Germinal center (tissue), 1 donor: ENCODE data around the gene SYT11.
"Not testable (repeated sequence)": the region's sequence is repeated elsewhere in the genome, so short reads cannot be mapped to it uniquely, and the experiment has no call there.

Experiments used
- DNase-seq: peaks from one replicate; pipeline ENCODE4 v3.0.0; 2012; ENCODE audit warnings: mixed read lengths, low spot score

The SYT11 gene

GRCh38 chr1:155860970-155861510 lies 1.7 kb downstream of the SYT11 start:
- no peak for DNase-seq

DNA sequence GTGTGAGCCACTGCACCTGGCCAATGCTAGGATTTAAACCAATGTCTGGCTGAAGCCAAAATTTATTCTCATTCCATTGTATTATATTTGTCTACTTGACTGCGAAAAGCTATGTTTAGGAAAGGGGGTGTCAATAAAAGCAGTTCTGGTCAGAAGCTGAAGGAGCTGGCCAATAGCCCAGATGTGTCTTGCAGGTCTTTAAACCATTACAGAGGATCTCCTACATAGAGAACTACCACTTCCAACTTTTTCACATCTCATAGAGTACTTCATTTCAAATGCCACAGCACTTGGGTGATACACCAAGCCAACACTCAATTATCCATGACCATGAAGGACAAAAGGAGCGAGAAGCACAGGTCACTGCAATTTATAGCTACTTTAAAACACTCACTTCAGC lies 2.5 kb downstream of the SYT11 start:
- no peak for DNase-seq

DNA sequence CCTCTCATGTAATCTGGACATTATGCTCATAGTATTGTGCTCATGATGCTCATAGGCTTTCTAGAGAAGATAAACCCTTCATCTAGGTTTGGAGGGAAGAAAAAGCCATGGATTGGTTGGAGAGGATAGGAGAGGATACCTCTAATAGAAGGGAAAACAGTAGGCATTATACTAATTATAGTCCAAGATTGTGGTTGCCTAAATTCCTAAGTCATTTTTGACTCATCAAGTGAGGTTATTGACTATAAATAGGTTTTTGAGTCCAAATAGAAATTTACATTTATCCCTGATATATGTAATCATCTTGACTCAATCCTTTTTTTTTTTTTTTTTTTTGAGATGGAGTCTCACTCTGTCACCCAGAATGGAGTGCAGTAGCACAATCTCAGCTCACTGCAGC lies 5.0 kb downstream of the SYT11 start:
- no peak for DNase-seq

DNA sequence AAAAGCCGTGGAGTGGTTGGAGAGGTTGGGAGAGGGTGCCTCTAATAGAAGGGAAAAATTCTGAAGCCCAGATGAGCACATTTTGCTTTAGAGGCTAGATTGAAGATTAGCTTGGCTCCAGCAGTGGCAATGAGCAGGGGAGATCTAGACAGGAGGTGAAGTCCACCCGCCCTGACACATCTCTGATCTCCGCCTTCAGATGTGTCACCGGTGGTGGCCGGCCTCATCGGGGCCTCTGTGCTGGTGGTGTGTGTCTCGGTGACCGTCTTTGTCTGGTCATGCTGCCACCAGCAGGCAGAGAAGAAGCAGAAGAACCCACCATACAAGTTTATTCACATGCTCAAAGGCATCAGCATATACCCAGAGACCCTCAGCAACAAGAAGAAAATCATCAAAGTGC lies 8.4 kb downstream of the SYT11 start:
- DNase-seq: no peak

DNA sequence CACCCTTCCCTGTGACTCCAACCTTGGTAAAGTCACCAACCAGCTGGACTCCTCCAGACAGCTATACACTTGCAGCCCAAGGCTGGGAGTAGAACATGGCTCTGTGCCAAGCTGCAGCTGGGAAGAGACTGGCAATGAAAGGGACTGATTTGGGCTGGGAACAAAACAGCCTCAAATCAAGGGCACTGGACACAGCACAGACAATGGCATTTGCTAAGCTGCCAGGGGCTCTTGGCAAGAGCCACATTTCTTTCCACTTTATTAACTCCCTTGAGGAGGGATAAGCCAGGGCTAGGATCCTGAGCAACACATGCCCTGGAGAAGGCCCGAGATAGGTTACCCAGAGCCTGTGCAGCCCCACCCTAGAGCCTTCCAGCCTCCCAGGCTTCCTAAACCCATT lies 12.0 kb downstream of the SYT11 start:
- DNase-seq: no peak

DNA sequence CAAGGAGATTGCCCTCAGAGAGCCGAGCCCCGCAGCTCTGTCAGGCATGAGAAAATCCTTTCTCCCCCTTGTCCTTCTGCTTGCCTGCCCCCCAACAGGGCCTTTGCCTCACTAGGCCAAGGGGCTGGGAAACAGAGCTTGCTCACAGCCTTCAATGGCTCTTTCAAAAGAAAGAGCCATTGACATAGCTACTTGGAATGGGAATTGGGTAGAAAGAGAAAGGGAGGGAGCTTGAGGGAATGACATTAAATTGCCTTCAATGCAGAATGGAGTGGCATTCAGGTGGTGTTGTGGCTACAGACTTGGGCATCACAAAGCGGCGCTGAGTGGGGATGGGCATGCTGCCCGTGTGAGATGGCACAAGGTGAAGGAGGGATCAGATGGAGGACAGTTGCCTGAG lies 13.2 kb downstream of the SYT11 start:
- DNase-seq: no peak

DNA sequence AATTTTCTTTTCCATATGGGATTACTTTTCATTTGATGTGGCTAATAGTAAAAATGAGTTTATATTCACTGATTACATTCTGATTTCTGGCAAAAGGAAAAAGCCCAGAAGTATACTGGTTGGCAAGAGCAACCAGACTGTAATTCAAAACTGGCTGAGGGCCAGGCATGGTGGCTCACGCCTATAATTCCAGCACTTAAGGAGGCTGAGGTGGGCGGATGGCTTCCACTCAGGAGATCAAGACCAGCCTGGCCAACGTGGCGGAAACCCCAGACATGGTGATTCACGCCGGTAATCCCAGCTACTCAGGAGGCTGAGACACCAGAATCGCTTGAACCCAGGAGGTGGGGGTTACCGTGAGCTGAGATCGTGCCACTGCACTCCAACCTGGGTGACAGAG lies 14.5 kb downstream of the SYT11 start:
- DNase-seq: no peak

DNA sequence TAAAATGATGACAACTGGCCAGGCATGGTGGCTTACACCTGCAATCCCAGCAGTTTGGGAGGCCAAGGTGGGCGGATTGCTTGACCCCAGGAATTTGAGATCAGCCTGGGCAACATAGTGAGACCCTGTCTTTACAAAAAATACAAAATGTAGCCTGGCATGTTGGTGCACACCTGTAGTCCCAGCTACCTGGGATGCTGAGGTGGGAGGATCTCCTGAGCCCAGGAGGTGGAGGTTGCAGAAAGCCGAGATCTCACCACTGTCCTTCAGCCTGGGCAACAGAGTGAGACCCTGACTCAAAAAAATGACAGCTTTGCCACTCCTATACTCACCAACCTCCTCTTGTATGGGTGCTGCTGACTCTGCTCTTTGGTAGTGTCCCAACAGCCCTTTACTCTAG lies 18.6 kb downstream of the SYT11 start:
- DNase-seq: no peak

- no peak for DNase-seq
Observed at GRCh38 chr1:155880251-155880650, 20.9 kb downstream of the SYT11 start.

GRCh38 chr1:155880950-155881349 lies 21.6 kb downstream of the SYT11 start:
- no peak for DNase-seq

- no peak for DNase-seq
Observed at GRCh38 chr1:155882235-155882634, 22.9 kb downstream of the SYT11 start.

DNA sequence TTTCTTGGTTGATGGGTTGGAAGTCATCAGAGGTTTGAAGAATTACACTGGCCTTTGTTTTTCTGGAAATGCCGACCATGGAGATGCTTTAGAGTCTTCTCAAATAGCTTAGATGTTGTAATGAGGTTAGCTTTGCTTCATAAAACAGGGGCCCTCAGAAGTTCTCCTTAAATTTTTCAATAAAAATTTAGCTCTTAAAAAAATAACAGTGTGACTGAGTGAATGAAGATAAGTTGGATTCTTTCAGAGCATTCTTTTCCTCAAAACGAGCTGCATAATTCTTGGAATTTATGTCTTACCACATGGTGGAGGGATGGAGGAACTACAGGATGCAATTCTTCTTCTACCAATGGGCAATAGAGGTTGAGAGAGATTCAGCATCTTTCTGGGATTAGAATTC lies 23.4 kb downstream of the SYT11 start:
- no peak for DNase-seq

- no peak for DNase-seq
Observed at GRCh38 chr1:155884031-155884960, 24.9 kb downstream of the SYT11 start.

DNA sequence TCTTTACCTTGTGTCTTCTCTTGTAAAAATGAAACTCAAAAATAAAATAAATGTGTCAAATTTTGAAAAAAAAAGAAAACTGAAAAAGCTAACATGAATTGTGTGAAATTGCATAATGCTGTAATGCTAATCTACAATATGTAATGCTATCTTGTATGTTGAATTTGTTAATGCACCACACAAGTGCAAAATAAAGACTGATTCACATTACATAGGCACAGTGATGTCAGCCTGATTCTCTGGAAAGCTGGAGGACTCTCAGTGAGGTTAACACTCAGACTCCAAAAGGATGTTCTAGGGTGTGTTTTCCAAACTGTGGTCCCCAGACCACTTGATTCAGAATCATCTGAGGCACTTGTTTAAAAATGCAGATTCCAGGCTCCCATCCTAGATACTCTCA lies 25.6 kb downstream of the SYT11 start:
- DNase-seq: no peak

DNA sequence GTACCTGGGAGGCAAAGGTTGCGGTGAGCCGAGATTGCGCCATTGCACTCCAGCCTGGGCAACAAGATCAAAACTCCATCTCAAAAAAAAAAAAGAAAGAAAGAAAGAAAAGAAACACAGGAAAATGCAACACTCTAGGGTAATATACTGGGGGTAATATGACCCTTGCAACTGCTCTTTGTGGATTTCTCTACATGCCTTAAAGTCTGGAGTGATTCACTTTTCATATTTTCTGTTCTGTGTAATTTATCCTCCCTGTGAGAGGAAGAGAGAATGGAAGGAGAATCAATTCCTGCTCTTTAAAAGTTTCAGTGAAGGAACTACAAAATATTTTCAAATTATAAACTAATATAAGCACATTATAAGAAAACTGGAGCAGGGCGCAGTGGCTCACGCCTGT lies 29.1 kb downstream of the SYT11 start:
- no peak for DNase-seq

- DNase-seq: no peak
Observed at GRCh38 chr1:155889566-155889965, 30.2 kb downstream of the SYT11 start.

DNA sequence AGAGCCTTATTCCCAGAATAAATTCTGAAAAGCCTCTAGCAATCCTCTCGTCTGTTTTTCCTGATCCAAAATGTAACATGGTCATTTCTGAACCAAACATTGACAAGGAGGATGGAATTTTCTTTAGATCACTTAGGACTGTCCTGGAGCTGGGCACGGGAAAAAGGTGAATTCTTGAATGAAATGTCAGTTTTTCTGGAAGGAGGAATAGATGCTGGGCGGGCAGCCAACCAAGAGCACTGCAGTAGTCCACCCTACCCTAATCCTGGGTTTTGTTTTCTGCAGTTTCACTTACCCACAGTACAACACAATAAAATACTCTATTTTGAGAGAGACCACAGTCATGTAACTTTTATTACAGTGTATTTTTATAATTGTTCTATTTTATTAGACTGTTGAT lies 30.9 kb downstream of the SYT11 start:
- DNase-seq: no peak

DNA sequence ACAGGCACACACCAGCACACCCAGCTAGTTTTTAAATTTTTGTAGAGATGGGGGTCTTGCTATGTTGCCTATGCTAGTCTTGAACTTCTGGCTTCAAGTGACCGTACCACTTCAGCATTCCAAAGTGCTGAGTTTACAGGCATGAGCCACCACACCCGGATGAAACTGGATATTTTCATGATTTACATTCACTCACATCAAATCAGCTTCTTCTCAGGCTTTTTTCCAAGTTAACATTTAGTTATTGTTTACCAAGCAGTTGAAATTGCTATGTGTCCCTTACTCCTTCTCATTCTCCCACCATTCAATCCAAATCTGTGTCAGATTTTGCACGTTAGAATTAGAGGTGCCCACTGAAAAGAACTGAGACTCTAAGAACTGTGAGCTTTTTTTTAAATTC lies 33.4 kb downstream of the SYT11 start:
- no peak for DNase-seq

GRCh38 chr1:155893389-155894142 lies 34.2 kb downstream of the SYT11 start:
- no peak for DNase-seq

GRCh38 chr1:155895617-155896016 lies 36.2 kb downstream of the SYT11 start:
- DNase-seq: not testable (repeated sequence)

DNA sequence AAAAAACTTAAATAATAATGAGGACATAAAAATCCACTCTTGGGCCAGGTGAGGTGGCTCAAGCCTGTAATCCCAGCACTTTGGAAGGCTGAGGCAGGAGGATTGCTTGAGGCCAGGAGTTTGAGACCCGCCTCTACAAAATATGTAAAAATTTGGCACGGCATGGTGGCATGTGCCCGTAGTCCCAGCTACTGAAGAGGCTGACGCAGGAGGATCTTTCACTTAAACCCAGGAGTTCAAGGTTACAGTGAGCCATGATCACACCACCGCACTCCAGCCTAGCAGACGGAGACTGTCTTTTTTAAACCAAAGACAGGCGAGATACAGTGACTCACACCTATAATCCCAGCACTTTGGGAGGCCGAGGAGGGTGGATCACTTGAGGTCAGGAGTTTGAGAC lies 37.1 kb downstream of the SYT11 start:
- not testable (repeated sequence) for DNase-seq

DNA sequence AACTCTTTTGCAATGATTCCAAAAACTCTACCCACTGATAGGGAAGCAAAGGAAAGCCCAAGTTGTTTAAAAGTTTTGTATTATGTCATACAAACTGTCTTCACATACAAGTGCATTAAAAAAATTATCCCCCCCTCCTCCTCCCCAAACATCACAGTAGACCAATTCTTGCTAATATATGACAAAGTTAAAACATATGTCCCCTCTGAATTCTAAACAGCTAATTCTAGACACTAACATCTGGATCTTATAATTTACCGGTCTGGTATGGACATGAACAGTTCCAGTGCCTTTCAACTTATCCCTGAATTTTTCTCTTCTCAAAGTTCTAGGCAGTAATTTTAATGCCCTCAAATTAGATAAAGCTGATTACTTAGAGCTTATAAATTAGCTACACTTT lies 38.4 kb downstream of the SYT11 start:
- DNase-seq: no peak

- DNase-seq: no peak
Observed at GRCh38 chr1:155898888-155899287, 39.5 kb downstream of the SYT11 start.
